ENCODE results near the gene SPX. TPM values are rescaled to one million over a fixed set of nuclear protein-coding genes. Genes with fewer than 3 reads are reported as not detected.

SPX gene, protein sequence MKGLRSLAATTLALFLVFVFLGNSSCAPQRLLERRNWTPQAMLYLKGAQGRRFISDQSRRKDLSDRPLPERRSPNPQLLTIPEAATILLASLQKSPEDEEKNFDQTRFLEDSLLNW
- 1 to 10 TPM; 5.6 to 8.3 TPM for total RNA-seq

DNA sequence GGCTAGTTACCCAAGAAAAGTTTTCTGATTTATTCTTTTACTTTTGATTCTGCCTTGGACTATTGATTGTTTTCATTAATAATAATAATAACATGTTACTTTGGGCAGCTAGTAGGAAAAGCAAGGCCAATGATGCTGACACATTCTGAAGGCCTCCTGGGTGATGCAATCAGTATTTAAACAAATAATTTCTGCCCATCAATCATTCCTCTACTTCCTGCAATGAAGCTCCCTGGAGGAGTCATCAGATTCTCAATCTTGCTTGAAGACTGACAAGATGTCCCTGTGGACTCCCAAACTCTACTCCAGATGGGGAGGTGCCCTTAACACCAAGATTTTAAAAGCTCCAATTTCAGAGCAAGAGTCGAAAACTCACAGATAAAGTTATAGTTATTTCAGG lies at the start of gene SPX:
TSS of gene SPX (plus strand) at position 244 of the 400 bp plus-strand sequence. CDS start 177 bp downstream, outside the sequence.
- DNase-seq (ENCODE audit: low spot score) = no peak
- no peaks in the 10 kb centered on the region for H3K9me3 ChIP-seq
- H3K27me3 ChIP-seq = no peaks in the 10 kb centered on the region
- no peaks in the 10 kb centered on the region for H3K36me3 ChIP-seq
- H3K4me1 ChIP-seq = peaks cover 0 to 25% of the 10 kb centered on the region in 2 donors
- H3K27ac ChIP-seq = no peak within 1 kb of the TSS
- TF ChIP-seq, protein P1, sequence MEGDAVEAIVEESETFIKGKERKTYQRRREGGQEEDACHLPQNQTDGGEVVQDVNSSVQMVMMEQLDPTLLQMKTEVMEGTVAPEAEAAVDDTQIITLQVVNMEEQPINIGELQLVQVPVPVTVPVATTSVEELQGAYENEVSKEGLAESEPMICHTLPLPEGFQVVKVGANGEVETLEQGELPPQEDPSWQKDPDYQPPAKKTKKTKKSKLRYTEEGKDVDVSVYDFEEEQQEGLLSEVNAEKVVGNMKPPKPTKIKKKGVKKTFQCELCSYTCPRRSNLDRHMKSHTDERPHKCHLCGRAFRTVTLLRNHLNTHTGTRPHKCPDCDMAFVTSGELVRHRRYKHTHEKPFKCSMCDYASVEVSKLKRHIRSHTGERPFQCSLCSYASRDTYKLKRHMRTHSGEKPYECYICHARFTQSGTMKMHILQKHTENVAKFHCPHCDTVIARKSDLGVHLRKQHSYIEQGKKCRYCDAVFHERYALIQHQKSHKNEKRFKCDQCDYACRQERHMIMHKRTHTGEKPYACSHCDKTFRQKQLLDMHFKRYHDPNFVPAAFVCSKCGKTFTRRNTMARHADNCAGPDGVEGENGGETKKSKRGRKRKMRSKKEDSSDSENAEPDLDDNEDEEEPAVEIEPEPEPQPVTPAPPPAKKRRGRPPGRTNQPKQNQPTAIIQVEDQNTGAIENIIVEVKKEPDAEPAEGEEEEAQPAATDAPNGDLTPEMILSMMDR (IDR thresholded peaks at IDR 0.05) = no peak
- peak within 1 kb of the TSS; percentile 55 to 59 for H3K4me3 ChIP-seq

DNA sequence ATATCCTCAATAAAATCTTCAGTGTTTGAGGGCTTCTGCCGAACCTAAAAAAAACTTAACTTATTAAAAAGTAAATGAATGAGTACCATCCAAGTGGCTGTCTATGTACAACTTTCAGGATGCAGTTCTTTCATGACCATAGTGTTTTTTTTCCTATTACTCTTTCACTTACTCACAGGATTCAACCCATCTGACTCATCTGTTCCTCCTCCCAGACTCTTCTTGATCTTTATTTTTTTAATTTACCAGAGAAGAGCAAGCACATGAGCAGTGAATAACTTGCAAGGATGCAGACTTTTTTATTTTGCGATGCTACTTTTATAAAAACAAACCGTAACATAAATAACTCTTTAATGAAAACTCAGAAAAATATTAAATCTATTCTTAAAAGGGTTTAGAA lies 49.1 kb upstream of the SPX start:
- no peak overlapping the region for H3K4me3 ChIP-seq
- no peak for DNase-seq (ENCODE audit: low spot score)
- no peaks in the 10 kb centered on the region for H3K27me3 ChIP-seq

DNA sequence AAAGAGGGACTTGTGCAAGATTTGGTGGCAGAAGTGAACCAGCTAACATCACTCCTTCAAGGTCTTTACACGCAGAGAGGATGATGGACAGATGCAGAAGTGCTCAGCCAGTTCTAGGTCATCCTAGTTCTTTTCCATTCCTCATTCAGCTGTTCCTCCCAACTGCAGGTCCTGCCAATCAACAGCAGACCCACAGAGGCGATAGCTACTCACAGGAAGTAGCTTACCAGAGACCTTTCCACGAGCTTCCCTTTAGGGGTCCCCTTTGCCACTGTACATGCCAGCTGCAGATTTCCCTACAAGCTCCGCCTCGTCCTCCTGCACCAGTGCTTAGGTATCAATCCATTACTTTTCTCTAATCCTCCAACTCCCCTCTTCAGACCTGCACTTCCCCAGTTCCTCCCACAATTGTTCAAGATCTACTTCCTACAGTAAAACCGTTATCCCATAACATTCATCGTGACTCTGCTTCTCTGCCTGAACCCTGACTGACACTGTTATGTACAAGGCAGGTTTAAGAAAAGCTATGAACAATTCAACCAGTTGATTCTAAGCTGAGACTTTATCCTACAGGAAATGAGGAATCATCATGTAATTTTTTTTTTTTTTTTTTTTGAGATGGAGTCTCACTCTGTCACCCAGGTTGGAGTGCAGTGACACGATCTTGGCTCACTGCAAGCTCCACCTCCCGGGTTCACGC lies 47.2 kb upstream of the SPX start:
- no peaks in the 10 kb centered on the region for H3K9me3 ChIP-seq
- no peak overlapping the region for H3K4me3 ChIP-seq
- H3K27me3 ChIP-seq = no peaks in the 10 kb centered on the region
- peaks cover 75% of the 10 kb centered on the region for H3K36me3 ChIP-seq
- no peak overlapping the region for H3K27ac ChIP-seq
- DNase-seq (ENCODE audit: low spot score) = no peak
- H3K4me1 ChIP-seq = no peaks in the 10 kb centered on the region
- TF ChIP-seq, protein P1 (IDR thresholded peaks at IDR 0.05) = no peak

More for the DNA sequence above, 49.1 kb upstream of the SPX start:
- Histone ChIP-seq H3K9me3 (no peaks in the 10 kb centered on the region), H3K27ac (no peak overlapping the region), H3K4me1 (no peaks in the 10 kb centered on the region), H3K36me3 (peaks cover 81% of the 10 kb centered on the region)
- TF ChIP-seq, protein P1 (IDR thresholded peaks at IDR 0.05) = no peak

DNA sequence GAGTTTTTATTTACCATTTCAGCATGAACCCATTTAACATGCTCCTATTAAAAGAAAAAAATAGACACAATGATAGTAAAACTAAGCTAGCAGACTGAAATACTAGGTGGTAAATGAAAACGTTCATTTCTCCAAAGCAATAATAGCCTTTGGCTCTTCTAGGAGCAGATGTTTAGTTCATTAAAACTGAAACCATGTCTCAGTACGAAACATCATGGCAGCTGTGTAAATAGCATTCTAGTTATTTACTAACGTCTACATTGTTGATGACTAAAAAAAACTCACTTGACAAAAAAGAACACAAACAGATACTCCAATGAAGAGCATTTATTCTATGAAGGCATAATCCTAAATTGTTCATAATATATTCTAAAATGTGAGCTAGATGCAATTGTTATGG lies 42.6 kb upstream of the SPX start:
- H3K27me3 ChIP-seq = no peaks in the 10 kb centered on the region
- no peak overlapping the region for H3K4me3 ChIP-seq
- H3K4me1 ChIP-seq = no peaks in the 10 kb centered on the region
- TF ChIP-seq, protein P1 (IDR thresholded peaks at IDR 0.05) = no peak
- no peaks in the 10 kb centered on the region for H3K9me3 ChIP-seq
- no peak overlapping the region for H3K27ac ChIP-seq
- DNase-seq (ENCODE audit: low spot score) = no peak
- peaks cover 50% of the 10 kb centered on the region for H3K36me3 ChIP-seq

DNA sequence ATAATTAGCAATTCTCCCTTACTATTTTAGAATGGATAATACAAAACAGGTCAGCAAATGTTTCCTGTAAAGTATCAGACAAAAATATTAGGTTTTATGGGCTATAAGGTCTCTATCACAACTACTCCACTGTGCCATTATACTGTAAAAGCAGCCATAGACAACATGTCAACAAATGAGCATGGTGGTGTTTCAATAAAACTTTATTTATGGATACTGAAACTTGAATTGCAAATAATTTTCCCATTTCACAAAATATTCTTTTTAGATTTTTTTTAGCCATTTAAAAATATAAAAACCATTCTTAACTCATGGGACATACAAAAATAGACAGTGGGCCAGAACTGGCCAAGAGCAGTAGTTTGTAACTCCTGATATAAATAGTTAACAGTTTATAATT lies 40.1 kb upstream of the SPX start:
- Histone ChIP-seq H3K36me3 (peaks cover 37% of the 10 kb centered on the region), H3K9me3 (no peaks in the 10 kb centered on the region), H3K27me3 (no peaks in the 10 kb centered on the region), H3K4me3 (no peak overlapping the region), H3K27ac (no peak overlapping the region), H3K4me1 (no peaks in the 10 kb centered on the region)
- no peak for DNase-seq (ENCODE audit: low spot score)
- TF ChIP-seq, protein P1 (IDR thresholded peaks at IDR 0.05) = no peak

All from right atrium auricular region (tissue), 2 donors.